Brain pericyte (primary cell): Measurements from ENCODE around the gene FAM50B.
A peak's percentile ranks its signal among the peaks of the same experiment; 100 is the strongest.

ENCODE experiments used
- DNase-seq: peaks from one replicate; pipeline ENCODE4 v3.0.0-alpha.2; 2012; ENCODE audit warnings: low read depth, low spot score

Gene FAM50B, protein sequence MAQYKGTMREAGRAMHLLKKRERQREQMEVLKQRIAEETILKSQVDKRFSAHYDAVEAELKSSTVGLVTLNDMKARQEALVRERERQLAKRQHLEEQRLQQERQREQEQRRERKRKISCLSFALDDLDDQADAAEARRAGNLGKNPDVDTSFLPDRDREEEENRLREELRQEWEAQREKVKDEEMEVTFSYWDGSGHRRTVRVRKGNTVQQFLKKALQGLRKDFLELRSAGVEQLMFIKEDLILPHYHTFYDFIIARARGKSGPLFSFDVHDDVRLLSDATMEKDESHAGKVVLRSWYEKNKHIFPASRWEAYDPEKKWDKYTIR

DNA sequence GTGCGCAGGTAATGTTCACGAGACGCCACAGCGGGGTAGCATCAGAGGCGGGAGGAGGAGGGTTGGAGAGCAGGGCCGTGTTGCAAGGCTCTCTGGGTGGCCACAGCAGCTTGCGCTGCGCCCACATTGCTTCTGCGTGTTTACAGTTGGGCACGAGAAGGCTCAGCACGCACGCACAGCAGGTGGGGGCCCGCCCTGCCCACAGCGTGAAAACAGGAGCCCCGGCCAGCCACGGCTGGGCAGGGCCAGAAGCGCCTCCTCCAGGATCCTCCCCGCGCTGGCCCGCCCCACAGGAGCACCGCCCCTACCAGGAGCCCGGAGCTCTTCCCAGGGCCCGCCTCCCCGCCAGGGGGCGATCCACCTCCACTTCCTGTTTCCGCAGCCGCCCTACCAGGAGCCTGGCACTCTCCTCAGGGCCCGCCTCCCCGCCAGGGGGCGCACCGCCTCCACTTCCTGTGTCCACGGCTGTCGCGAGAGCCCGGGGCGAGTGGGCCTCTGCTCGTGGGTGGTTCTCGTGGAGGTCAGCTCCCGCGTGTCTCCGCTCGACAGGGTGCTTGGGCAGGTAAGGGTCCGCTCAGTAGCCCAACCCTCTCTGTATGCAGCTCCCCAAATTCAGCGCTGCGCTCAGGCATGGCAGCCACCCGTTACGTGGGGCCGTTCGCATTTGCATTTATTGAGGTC, at the start of gene FAM50B:
FAM50B (plus strand) TSS at position 449 of the 681 bp plus-strand sequence. CDS start 439 bp downstream, outside the sequence.
- peak; percentile 78 for DNase-seq

DNA sequence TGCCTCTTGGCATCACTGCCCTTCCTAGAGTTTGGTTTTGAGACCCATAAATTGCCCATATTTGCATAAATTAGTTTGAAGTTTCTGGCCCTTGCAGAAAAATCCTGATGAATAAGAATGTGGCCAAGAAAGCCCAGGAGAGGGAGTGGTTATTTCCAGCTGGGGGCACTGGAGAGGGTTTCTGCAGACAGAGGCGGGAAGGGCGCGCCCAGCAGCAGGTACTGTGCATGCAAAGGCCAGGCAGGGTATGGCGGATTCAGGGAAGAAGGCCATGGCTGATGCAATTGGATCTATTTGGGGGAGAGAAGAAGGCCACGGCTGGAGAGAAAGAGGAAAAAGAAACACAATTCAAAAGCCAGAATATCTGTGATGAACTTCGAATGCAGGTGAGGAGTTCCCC, 49.5 kb upstream of the FAM50B start:
- no peak for DNase-seq

DNA sequence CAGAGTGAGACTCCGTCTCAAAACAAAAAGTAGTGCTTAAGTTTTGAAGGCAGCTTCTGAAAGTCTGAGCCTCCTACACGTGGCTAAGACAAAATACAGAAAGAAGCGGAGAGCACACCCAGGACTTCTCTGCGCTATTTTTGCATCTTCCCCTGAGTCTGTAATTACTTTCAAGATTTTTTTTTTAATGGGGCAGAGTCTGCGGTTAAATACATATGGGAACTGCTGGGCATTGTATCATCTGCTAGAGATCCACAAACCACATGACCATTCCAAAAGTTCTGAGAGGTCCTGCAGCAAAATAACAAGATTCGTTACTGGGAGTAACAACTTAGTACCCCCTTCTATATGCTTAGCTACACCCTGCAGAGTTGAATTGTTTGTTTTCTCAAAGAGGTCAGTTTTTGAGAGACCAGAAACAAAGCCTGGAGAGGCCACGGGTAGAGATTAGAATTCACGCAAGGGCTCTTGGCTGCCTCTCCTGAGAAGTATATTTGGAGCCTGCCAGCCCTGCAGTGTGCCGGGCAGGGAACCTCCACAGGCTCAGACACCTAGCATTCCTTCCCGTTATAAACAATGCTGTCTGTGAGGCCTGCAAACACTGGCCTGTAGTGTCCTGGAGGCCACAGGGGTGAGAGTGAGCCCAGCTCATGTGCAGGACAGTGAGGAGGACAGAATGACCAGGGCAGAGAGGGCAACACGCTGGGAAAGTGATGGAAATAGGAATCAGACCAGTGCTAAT, 48.2 kb upstream of the FAM50B start:
- peak; percentile 79 for DNase-seq

DNA sequence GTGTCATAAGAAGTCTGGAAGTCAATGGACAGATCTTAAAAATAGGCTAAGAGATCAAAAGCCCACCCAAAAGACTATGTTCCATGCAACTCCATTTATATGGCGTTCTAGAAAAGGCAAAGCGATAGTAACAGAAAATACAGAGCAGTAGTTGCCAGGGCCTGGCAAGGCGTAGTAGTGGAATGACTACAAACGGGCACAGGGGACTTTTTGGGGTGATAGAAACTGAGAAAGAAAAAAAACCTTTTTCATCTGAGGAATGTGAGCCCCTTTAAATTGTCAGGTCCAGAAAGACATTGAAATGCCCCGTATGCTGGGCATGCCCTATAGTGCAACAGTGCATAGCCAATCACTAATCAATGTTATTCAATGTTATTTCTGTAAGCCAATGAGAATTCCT, 47.2 kb upstream of the FAM50B start:
- no peak for DNase-seq

DNA sequence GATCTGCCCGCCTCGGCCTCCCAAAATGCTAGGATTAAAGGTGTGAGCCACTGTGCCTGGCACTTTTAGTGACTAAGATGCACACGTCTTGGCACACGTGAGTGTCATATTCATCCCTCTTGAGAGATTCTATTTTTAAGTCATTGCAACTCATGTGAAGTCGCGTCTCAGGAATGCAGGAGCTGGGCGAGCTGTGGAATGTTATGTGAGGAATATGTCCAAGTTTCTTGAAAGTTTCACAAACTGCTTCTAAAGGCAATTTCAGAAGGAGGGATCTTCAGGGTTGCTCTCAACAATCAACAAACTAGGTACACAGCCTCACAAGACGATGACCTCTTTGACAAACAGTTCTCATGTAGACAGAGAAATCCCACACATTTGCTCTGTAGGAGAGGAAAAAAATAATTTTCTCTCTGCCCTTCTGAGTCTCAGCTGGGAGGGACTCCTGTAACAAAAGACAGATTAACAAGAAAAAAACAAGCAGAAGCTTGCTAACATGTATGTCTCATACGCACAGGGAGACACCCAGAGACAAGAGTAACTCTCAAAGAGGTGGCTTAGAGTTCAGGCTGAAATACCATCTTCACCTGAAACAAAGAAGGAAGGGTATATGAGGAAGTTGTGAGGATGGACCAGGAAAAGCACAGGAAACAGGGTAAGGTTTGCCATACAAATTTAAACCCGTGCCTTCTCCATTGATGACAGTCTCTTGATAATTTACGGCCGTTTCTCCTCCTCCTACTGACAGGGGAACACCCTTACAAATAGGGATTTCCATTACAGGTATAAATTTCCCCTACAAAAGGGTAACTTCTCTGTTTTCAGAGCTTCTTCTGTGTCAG, 45.3 kb upstream of the FAM50B start:
- no peak for DNase-seq

DNA sequence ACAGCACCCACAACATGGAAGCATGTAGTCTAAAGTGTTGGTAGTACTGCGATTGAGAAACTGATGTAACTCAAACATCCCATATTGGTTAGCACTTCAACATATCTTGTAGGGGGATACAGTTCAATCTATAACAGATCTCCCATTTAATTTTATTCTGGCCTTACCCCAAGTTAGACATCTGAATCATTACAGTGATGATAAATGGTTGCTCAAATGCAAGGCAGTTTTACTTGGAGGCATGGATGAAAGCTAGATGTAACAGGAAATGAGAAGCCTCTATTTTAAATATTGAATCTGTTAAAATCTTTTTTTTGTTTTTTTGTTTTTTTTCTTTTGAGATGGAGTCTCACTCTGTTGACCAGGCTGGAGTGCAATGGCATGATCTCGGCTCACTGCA, 44.2 kb upstream of the FAM50B start:
- no peak for DNase-seq

DNA sequence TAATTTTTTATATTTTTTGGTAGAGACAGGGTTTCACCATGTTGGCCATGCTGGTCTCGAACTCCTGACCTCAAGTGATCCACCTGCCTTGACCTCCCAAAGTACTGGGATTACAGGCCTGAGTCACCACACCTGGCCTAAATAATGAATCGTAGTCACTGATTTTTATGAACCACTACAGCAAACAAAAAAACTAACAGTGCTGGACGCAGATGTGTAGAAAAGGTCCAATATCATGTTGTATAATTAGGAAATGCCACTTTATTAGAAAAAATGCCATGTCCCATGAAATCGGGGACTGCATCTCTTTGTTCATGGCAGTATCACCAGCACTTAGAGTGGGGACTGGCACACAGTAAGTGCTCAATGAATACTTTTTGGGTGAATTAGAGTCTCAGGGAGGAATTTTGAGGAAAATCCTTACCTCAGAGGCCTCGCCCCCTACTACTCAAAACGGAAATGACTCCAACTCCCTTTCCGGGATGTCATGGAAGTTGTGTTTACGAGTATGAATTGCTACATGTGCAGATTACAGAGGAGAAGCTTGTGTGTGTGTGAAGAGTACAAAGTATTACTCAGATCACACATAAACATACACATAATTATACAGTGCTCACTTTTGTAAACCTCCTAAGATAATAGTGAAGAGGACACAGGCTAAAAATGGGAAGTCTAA, 43.6 kb upstream of the FAM50B start:
- no peak for DNase-seq

DNA sequence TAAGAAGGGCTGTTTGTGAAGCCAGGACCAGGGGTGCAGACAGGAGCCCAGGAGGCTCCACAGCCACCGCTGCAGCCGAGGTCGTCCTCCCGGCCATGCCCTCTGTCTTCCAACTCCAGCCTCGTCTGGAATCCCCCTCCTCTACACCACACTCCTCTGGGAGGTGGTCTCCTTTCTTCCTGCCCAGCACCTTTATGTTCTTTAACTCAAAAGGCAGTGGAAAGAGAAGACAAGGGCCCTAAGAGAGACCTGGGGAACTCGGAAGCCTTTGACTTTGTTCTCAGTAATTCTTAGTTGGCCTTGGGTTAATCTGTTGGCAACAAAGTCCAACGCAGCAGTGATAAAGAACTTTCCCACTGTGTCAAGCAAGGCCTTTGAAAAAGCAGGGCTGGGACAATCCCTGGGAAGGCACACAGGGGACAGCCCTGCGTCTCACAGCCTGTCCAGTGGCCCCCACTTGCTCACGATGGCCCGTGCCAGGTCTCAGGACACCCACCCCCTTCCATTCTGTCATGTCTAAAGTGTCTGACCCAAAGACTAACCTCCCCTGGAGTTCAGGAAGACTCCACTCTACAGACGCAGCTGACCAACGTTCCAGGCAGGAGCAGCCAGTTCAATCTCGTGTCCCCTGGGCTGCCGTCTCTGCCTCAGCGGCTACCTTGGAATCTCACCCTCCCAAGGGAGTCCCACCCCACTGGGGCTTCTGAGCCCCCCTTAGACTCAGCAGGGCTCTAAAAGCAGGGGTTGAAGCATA, 42.8 kb upstream of the FAM50B start:
- DNase-seq, result no peak

DNA sequence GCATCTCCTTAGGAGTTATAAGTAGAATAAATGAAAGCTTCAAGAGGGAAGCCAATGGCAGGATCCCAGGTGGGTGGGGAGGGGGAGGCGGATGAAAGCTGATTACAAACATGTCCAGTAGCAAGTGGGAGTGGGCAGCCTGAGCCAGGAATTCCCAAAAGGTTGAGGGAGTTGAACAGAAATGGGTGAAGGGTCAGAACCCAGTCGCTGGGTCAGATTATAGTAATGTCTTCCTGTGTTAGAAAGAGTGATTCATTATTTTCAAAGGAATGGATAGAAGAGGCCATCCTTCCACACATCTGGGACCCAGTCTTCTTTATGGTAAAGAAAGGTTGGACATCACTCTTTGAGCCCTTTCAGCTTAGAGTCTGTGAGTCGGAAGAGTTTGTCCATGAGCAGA, 41.0 kb upstream of the FAM50B start:
- DNase-seq, result no peak

DNA sequence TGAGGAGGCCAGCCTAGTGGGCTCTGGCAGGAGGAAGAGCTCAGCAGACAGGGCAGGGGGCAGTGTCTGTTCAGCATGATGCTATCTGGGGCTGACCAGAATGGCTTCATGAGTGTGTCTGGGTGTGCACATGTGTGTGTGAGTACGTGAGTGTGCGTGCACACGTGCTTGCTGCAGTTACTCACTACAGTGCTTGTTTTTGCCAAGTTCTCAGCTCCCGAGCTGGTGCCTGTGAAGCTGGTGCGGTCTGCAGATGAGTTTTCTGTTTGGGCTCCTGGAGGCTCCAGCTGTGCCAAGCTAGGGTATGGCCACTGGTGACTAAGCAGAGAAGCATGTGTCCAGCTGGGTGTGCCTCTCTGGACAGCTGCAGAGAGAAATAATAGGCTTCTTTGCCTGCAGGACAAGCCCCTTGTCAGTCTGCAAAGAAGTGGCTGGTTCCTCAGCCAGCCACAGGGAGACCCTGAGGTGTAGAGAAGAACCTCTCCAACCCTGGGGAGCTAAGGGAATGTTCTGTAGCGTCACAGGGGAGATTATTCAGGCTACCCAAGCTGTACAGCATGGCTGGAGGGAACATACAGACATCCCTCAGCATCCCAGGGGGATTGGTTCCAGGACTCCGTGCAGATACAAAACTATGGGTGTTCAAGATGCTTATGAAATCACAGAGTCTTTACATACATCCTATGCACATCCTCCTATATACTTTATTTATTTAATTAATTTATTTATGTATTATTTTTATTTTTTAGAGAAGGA, 40.2 kb upstream of the FAM50B start:
- DNase-seq, result peak; percentile 81

DNA sequence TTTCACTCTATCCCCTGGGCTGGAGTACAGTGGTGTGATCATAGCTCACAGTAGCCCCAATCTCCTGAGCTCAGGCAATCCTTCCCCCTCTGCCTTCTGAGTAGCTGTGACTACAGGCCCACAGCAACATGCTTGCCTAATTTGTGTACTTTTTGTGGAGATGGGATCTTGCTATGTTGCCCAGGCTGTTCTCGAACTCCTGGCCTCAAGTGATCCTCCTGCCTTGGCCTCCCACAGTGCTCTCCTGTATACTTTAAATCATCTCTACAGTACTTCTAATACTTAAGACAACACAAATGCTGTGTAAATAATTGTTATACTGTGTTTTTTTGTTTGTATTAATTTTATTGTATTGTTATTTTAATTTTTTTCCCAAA, 39.7 kb upstream of the FAM50B start:
- DNase-seq, result no peak

DNA sequence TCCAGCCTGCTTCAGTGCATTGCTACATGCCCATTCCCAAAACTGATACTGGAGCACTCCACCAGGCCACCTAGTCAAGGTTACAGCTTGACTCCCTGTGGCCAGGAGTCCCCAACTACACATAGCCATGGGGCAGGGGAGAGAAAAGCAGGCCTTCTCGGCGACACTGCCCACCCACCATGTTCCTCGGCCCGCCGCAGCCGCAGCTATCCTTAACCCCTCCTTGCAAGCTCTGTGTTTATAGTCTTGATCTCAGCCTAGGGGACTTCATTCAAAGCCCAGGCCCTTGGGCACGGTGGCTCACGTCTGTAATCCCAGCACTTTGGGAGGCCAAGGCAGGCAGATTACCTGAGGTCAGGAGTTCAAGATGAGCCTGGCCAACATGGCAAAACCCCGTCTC, 39.2 kb upstream of the FAM50B start:
- DNase-seq, result no peak

DNA sequence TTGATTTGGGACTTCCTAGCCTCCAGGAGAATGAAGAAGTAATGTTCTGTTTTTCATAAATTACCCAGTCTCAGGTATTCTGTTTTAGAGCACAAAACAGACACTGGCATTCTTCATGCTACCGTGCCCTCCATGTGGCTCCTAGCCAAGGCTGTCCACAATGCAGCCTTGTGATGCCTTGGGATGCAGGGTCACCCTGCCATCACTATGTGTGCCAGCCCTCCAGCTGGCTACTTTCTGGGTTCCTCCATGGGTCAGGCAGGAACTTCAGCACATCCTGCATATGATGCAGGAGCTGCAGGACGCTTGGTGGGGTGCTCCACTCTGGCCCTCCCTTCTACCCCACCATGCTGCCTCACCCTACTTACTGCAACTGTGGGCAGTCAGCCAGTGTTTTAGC, 38.0 kb upstream of the FAM50B start:
- no peak for DNase-seq

DNA sequence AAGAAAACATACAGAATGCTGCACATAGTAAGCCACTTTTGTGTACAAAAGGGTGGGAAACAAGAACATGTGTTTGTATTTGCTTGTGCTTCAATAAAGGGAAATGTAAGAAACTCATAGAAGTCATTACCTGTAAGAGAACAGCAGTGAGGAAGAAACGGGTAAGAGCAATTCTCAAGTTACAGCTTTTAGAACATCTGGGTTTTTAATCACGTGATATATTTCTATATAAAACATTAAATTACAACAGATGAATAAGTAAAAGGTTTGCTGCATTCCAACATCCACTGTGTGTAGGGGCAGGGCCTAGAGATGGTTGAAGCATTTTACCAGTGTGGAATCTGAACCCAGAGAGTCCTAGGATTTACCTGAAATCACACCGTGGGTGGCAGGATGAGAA, 36.6 kb upstream of the FAM50B start:
- no peak for DNase-seq

DNA sequence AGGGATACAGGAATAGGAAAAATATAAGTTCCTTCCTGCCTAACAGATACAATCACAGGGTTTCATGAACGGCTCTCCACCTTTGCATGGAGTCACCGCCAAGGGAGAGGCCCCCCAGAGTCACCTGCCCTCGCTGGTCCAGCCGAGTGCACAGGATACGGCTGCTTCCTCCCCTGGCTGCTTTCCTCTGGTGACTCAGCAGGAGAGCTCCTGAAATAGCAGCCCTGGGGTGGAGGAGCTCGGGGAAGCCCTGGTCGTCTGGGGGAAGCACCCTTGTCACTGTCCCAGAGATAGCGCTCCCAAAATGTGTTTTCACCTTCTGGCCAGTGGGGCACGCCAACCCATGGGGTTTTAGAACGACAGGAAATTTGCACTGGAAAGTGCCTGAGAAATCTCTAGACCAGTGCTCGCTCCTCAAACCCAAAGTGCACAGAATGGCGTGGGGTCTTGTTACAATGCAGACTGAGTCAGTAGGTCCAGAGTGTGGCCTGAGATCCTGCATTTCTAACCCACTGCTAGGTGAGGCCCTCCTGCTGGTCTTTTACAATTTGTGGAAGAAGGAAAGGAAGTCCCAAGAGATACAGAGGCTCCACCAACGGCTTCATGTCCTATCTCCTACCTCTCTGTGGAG, 35.9 kb upstream of the FAM50B start:
- DNase-seq, result no peak

DNA sequence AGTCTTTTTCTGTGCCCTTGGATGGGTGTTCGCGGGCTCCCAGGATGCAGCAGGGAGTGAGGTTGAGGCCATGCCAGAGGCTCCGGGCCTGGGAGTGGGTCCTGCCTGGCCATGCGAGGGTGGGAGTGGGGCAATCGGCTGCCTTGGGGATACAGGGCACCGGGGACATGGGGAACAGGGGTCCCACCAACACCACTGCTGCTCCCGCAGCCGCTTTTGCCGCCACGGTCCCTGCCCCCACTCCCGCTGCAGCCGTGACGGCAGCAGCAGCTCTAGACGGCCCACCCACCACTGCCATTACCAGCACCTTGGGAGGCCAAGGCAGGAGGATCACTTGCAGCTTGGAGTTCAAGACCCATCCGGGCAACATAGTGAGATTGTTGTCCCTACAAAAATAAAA, 35.3 kb upstream of the FAM50B start:
- DNase-seq, result no peak

DNA sequence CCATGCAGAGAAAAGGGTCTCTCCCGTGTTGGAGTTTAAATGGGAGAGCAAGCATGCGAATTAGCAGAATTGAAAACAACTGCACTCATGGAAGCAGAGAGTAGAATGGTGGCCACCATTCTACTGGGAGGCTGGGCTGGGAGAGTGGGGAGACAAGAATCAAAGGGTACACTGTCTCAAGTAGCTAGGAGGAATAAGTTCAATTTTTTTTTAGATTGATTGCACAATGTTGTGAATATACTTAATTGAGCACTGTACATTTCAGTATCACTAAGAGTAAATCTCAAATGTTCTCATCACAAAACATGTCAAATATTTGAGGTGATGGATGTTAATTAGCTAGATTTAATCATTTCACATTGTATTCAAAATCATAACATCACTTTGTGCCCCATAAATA, 34.6 kb upstream of the FAM50B start:
- DNase-seq, result no peak

DNA sequence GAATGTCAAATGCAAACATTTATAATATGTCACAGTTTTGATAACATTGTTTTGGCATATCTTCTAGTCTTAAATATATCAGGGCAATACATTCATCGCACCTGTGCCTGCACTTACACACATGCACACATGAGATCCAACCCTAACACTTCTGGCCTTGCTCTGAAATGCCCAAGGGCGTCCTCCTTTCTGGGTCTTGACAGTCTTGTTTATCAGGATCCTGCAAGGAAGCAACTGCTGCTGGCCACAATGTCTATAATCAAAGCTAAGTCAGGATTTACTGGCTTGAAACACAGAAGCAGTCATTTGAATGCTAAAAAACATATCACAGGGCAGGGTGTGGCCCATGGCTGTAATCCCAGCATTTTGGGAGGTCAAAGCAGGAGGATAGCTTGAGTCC, 32.9 kb upstream of the FAM50B start:
- DNase-seq, result no peak
